GM12878 (cell line): Measurements from ENCODE around the gene PTGER4.

Experiments
- BACH1 ChIP-seq: fragments of 450-650 bp; IDR thresholded peaks from 2 replicates; pipeline ENCODE4 v1.6.1; 2017; ENCODE audit warnings: mild to moderate bottlenecking, borderline replicate concordance
- CHD2 ChIP-seq: IDR thresholded peaks from 2 replicates; pipeline ENCODE4 v1.6.1; 2011; ENCODE audit warnings: low read depth, low read length, improper control_type of control experiment, borderline replicate concordance
- REST ChIP-seq: IDR thresholded peaks from 2 replicates; pipeline ENCODE4 v1.6.1; 2012; ENCODE audit warnings: mild to moderate bottlenecking, low read depth, low read length

DNA sequence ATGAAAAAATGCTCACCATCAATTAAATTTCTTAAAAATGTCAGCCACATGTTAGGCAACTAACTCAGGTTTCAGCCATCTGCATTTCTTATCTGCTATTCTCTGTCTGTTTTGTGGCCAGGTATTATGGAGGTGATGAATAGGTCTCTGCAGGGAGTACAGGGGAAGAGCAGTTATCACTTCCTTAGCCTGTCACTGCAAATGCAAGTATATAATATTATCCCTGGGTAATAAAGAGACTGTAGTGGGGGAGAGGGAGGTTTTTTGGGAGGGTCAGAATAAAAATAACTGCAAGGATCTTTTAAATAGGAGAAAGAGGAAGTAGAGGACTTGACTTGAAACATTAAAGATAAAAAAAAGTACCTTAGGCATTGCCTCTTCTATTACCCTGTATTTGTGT lies 49.6 kb upstream of the PTGER4 start:
- TF ChIP-seq CHD2 (no peak), BACH1 (no peak), REST (no peak)
